NCI-H2081 (cell line): ENCODE measurements around the gene C1QBP.
"Not testable (repeated sequence)": the region's sequence is repeated elsewhere in the genome, so short reads cannot be mapped to it uniquely, and the experiment has no call there.

Source experiments
- DNase-seq, 2 experiments: peaks; one replicate each; lab custom pipeline; 2025; lab: John Stamatoyannopoulos, UW

The C1QBP gene

DNA sequence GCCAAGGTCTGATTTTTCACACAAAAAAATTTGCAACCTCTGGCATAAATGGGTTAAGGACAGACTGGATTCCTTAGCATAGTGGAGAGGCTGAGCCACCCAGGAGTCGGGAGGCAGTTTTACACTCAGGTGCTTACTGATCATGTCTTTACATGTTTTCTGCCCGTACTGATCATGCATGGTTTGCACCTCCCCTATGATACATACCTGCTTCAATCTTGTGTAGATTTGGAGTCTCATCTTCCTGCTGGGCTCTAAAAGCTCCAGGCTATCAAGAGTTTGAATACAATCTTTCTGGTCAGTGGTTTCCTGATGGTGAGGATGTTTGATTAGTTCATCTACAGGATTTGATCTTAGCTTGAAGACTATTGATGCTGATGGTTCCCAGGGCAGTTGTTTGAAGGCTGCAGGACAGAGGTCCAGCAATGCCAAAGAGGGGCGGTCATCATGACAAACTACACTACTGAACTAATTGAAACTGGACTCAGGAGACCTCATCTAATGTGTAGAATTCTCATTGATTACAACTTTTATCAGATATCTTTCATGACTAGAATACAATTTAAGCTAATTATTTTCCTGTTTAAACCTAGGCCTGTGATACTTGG is 6.9 kb downstream of the C1QBP start:
- no peak for DNase-seq

DNA sequence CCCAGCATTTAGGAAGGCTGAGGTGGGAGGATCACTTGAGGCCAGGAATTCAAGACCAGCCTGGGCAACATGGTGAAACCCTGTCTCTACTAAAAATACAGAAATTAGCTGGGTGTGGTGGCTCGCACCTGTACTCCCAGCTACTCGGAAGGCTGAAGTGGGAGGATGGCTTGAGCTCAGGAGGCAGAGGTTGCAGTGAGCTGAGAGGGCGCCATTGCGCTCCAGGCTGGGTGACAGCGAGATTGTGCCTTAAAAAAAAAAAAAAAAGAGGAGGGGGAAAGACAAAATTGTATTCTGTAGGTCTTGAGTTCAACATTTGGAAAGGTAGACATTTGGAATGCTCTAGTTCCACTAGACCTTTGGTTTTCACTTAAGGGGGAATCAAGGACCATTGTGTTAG is 7.7 kb downstream of the C1QBP start:
- not testable (repeated sequence) for DNase-seq

DNA sequence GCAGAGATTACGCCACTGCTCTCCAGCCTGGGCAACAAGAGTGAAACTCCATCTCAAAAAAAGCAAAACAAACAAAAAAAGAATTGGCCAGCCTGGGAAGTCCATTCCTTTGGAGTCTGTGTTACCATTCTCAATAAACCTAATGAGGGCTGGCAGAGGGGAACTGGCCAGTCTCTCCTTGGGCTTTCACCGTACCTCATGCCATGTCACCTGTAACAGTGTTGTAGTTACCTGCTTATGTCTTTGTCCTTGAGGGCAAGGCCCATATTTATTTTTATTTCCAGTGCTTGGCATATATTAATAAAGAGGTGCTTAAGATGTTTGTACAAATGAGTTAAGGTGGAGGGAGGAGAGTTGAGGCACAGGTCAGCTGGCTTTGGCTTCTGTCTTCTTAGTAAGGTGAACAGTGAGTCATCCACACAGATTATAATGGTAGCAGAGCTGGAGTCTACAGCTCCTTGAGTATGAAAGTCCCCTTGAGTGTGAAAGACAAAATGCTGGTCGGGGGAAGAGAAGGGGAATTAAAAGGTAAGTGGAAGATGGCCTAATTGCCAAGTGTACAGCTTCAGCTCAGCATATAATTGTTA is 8.4 kb downstream of the C1QBP start:
- DNase-seq: no peak

DNA sequence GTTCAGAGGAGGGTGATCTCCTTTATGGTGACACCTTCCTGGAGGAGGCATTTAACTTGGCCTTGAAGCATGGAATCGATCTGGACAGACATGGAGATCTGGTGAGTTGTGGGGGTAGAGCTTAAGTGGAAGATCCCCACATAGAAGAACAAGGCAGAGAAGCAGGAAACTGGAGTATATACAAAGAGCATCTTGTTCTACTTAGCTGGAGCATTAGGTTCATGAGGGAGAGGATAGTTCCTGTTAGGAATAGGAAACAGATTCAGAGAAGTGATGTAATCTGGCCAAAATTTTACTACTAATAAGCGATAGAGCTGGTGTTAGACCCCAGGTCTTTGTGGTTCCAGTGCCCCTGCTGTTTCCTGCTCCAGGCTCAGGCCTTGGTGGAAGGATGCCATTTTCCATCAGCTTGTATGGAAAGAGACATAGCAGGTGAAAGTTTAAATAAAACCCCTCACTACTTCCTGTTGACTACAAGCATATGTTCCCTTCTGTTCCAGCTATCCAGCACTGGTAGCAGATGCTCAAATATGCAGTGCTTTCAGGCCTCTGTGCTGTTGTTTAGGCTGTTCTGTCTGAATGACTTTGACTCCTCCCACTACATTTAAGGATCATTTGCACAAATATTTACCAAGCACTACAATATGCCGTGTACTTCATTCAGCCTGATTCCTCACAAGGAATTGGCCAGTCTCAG is 9.6 kb downstream of the C1QBP start:
- DNase-seq: peak in 1 of 2 experiments; percentile 34

DNA sequence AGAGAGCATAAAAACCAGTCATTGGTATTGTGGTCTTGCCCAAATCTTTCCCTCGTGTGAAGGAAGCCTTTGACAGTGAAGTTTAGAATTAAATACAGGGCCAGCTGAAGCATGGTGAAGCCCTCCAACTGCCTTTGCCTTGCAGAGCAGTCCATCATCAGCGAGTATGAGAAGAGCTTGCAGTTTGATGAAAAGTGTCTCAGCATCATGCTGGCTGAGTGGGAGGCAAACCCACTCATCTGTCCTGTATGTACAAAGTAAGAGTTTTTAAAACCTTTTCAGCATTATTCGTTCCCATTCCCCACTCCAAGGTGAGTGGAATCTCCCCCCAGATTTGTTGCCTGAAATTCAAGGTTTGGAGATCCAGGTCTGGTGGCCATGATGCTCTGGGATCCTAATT is 13.1 kb downstream of the C1QBP start:
- no peak for DNase-seq

DNA sequence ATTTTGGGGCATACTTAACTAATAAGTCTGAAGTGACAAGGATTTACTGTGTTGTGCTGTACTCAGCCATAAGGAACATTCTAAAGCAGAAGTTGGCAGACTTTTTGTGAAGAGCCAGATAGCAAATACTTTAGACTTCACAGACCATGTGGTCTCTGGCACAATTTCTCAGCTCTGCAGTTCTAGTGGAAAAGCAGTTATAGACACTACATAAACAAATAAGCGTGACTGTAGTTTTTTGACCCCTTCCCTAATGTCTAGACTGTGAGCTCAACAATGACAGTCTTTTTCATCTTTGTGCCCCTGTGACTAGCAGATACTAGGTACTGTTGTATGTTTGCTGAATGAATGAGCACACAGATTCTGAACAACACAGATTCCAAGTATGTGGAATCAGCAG is 14.0 kb downstream of the C1QBP start:
- DNase-seq: no peak

DNA sequence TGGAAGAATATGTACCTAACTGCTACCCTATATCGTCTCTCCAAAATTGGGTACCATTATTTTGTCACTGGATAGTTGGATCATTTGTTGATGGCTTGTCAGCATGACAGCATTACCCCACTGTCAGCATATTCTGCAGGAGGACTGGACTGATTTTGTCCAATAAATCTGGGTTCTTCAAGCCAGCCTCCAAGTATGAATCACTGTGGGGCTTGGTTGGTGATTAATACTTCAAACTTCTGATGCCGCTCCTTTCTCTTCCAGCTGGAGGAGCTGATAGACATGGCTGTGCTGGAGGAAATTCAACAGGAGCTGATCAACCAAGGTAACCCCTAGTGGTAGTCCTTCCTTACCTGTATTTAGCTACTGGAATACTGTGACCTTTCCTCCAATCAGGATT is 16.4 kb downstream of the C1QBP start:
- no peak for DNase-seq

DNA sequence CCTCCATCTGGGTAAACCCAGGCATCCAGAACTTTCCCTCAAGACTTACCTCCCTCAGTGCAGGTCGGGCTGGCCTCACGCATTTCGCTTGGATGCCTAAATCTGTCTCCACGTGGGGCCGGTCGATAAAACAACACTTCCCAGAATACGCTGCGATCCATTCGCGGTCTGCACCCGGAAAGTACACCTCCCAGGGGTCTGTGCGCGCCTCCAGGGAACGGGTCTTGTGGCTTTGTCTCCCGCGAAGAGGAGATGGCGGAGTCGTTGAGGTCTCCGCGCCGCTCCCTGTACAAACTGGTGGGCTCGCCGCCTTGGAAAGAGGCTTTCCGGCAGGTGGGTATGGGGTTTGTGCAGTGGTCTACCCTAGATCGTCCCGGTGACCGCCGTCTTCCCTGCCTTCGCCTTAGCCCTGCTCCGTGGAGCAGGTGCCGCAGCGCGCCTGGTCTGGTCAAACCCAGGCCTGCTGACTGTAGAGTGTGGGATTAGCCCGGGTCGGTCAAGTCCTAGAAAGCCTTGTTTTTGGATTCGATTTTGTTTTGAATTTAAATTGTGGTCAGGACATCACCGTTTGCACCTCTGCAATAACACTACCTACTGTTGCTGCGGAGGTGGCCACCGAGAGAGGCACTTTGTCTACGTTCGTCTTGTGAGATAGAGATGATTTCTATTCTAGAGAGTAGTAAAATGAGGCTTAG is 18.8 kb downstream of the C1QBP start, which contains the start of gene RPAIN:
Gene RPAIN (plus strand): TSS at position 224 of the 695 bp plus-strand sequence. CDS start 29 bp downstream, at position 253.
- DNase-seq: peak; percentile 78 to 92

DNA sequence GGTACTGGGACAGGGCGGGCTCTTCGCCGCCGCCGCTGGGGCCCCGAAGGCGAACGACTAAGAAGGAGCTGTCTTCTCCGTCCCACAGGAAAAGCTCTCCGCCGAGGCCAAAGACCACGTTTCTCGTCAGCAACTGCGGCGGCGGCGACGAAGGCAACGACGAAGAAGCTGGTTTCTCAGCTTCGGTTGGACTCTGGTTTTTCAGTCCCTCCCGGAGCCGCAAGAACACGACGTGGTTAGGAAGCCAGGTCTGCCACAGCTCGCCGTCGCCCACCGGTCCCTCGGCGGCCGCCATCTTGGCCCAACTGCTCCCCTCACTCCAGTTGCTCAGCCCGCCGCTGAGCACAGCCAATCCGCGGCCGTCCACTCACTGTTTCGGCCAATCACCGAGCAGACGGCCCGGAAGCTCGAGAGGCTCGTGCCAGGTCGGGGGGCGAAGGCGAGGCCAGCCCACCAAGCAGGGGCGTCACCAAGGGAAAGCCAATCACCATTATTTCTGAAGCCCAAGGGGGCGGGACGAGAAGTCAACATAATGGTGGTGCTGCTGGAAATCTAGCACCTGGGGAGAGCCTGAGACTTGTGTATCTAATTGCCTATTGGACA is 19.5 kb downstream of the C1QBP start, which contains the start of gene NUP88:
Gene NUP88 (minus strand): TSS at position 307 of the 603 bp plus-strand sequence. CDS start 12 bp downstream, at position 295.
- peak; percentile 92 to 96 for DNase-seq

DNA sequence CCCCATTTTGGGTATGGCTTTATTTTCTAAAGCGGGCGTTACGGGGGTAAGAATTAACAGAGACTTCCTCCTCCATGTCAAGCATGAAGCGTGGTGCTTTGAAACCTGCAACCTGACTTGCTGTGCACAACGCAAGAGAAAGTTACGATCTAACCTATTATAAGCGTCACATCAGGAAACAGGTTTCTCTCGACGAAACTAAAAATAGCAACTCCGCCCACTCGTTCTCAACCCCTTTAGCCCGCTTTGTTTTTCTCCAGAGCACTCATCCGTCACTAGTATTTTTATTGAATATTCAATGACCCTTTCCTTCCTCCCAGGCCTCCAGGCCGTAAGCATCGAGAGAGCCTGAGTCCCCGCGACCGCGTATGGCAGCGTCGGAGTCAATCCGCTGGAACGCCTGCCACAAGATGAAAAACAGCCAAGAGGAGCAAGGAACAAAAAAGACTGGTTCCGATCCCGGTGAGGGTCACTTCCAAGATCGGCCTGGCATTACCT is 20.0 kb downstream of the C1QBP start:
- DNase-seq: peak in 1 of 2 experiments; percentile 32

DNA sequence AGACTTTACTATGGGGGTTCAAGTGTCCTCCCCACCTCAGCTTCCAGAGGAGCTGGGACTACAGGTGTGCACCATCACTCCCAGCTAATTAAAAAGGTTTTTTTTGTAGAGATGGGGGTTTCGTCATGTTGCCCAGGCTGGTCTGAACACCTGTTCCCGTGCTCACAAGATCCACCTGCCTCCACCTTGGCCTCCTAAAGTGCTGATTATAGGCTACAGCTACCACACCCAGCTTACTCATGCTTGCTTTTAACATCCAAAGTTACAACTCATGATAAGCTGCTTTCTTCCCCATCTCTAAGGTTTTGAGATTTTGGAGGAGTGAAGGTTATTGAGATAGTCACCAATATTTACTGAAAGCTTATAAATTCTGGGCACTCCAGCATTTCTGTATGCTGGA is 22.1 kb downstream of the C1QBP start:
- DNase-seq: peak in 1 of 2 experiments; percentile 35

DNA sequence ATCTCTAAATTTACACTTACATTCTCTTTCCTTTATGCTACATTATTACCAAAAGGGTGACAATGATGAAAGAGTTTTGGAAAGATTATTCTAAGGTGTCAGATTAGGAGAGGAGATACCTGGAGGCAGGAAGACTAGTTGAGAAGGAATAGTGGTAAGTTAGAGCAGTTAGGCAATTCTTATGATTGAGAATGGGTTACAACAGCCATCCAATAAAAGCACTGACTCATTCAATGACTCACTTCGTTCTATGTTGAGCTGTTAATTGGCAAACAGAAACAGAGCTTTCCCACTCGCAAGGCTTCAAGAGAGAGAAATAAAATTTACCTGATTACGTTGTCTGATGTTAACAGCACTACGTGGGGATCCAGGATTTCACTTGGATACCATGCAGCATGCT is 25.3 kb downstream of the C1QBP start:
- no peak for DNase-seq

DNA sequence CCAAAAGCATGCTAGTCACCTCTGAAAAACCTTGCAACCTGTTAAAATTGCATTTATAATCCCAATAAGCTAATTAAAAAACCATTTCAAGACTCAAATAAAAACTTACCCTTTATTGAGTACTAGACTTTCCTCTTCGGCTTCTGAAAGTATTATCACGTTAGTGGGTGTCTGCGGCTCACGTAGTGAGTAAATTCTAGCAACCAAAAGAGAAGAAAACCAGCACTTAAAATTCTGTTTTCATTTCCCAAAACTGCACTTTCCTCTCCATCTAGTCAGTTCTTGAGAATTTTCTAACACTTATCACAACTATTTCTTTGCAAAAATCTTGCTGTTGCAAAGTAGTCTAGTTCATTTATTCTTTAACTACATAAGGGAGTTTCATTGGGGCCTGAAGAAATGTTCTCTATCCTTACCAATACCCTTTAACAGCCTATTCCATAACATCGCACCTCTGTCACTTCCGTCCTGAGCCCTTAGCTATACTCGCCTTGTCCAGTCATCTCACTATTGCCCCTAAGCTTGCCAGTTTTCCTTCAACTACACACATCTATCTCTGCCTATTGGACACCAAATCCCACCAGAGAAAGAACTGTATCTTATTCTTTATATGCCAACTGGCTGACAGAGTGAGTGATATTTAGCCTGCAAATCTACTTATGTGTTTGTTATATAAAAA is 28.2 kb downstream of the C1QBP start:
- DNase-seq: no peak

DNA sequence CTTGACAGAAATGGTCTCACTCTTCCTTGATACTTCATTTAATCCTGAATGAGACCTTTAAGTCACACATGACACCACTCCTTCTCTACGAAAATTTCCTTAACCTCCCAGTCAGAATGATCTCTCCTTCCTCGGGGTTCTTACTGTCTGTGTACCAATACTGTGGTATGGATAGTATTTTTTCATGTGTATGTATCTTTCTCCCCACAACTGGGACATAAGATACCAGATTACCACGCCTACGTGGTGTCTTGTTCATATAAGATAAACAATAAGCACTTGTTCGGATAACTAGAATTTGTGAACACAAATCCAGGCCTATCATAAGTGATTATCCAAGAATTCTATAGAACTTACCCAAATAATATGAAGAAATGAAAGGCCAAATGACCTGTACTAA is 30.8 kb downstream of the C1QBP start:
- DNase-seq: no peak

DNA sequence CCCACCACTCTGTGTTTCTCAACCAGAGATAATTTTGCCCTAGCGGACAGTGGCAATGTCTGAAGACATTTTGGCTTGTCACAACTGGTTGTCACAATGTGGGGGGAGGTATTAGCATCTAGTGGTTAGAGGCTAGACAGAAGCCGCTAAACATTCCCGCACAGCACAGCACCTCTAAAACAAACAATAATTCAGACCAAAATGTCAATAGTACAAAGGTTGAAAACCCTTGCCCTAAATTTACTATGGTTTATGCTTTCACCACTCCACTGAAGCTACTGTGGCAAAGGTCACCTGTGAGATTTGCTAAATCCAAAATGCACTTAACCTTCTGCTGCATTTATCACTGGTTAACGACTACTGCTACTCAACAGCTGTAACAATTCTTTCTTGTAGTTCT is 33.6 kb downstream of the C1QBP start:
- no peak for DNase-seq

DNA sequence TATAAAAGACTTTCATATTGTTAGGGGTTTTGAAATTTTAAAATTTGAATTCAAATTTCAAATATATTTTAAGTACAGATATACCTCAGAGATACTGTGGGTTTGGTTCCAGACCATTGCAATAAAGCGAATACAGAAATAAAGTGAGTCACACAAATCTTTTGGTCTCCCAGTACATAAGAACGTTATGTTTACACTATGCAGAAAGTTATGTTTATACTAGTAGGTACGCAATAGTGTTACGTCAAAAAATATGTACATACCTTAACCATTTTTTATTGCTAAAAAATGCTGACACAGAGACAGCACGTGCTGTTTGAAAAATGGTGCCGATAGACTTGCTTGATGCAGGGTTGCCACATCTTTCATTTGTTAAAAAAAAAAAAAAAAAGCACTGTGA is 39.2 kb downstream of the C1QBP start:
- DNase-seq: no peak

DNA sequence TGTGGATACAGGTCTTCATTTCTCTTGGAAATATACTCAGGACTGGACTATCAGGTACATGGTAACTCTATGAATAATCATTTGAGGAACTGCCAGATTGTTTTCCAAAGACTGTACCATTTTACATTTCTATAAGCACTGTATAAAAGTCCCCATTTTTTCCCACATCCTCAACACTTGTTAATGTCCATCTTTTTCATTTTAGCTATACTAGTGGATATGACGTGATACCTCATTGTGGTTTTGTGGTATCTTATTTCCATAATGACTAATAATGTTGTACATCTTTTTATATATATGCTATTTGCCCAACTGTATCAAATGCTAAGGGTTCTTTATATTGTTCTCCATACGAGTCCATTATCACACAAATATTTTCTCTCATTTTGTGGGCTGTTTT is 42.3 kb downstream of the C1QBP start:
- no peak for DNase-seq

DNA sequence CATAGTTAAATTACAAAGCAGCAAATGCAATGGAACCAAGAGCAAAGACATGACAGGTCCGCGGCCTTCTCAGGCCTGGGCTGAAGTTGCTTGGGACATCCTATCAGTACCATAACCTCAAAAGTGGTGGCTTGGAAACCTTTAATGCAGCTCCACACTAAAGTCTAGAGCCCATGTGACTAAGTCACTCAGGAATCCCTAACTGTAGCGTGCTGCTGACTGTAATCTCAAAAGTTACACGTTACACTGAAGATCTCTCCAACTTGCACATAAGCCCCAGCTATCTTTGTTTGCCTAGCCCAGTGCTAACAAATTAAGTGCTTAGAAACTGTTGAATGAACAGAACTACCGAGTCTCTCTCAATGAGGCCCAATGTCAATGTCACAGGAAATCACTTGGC is 47.3 kb downstream of the C1QBP start:
- no peak for DNase-seq
